ENCODE measurements around the gene ANKRD34C. TPM values are rescaled to one million over a fixed set of nuclear protein-coding genes. Genes with fewer than 3 reads are reported as not detected.

ANKRD34C gene
- total and polyA plus RNA-seq, 9 of the 15 experiments (the other 6 are each of a cell fraction or from before 2014, with no cell fraction given): 0.01 TPM; not detected in 8

GRCh38 chr15:79316864-79317263, 34.3 kb downstream of the ANKRD34C start (continued):
- TF ChIP-seq THAP12 (CRISPR knock-in tag; IDR thresholded peaks at IDR 0.05) (no peak), RFX1 (IDR thresholded peaks at IDR 0.05) (no peak), NR4A1 (CRISPR knock-in tag; IDR thresholded peaks at IDR 0.05) (no peak), NR4A1 (tag; IDR thresholded peaks at IDR 0.05) (no peak), ZNF217 (CRISPR knock-in tag; IDR thresholded peaks at IDR 0.05) (no peak), ZNF232 (CRISPR knock-in tag; IDR thresholded peaks at IDR 0.05) (no peak), BHLHE40 (IDR thresholded peaks at IDR 0.05; ENCODE audit: low read length) (no peak), ZNF699 (CRISPR knock-in tag; IDR thresholded peaks at IDR 0.05; ENCODE audit: insufficient replicate concordance) (no peak), ZFP91 (CRISPR knock-in tag; IDR thresholded peaks at IDR 0.05) (no peak)

Measured in K562 (cell line).